Cerebellar nuclear complex (tissue), 1 donor: ENCODE results near the gene AP1S1.
"Not testable (repeated sequence)": the region's sequence is repeated elsewhere in the genome, so short reads cannot be mapped to it uniquely, and the experiment has no call there.

ENCODE experiments used
- DNase-seq, 2 experiments: peaks; one replicate each; lab custom pipeline; 2025; lab: John Stamatoyannopoulos, UW

The AP1S1 gene

DNA sequence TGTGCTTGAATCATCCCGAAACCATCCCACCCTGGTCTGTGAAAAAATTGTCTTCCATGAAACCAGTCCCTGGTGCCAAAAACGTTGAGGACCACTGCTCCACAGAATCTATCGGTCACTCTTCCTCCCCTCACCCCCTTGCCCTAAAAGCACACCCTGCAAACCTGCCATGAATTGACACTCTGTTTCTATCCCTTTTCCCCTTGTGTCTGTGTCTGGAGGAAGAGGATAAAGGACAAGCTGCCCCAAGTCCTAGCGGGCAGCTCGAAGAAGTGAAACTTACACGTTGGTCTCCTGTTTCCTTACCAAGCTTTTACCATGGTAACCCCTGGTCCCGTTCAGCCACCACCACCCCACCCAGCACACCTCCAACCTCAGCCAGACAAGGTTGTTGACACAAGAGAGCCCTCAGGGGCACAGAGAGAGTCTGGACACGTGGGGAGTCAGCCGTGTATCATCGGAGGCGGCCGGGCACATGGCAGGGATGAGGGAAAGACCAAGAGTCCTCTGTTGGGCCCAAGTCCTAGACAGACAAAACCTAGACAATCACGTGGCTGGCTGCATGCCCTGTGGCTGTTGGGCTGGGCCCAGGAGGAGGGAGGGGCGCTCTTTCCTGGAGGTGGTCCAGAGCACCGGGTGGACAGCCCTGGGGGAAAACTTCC lies 28.2 kb upstream of the AP1S1 start:
- no peak for DNase-seq

DNA sequence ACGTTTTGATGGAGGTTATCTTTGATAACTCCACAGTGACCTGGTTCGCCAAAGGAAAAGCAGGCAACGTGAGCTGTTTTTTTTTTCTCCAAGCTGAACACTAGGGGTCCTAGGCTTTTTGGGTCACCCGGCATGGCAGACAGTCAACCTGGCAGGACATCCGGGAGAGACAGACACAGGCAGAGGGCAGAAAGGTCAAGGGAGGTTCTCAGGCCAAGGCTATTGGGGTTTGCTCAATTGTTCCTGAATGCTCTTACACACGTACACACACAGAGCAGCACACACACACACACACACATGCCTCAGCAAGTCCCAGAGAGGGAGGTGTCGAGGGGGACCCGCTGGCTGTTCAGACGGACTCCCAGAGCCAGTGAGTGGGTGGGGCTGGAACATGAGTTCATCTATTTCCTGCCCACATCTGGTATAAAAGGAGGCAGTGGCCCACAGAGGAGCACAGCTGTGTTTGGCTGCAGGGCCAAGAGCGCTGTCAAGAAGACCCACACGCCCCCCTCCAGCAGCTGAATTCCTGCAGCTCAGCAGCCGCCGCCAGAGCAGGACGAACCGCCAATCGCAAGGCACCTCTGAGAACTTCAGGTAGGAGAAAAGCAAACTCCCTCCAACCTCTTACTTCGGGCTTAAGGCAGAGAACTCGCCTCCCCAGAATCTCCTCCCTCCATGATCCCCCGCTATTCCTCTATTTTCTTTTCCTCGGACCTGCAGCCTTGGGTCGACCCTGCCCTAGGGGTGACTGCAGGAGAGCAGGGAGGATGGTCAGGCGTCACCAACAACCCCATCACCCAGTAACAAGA lies 27.4 kb upstream of the AP1S1 start, which contains the start of gene SERPINE1:
SERPINE1 (plus strand) TSS at position 454 of the 809 bp plus-strand sequence. CDS start 1,290 bp downstream, outside the sequence.
- DNase-seq = no peak

DNA sequence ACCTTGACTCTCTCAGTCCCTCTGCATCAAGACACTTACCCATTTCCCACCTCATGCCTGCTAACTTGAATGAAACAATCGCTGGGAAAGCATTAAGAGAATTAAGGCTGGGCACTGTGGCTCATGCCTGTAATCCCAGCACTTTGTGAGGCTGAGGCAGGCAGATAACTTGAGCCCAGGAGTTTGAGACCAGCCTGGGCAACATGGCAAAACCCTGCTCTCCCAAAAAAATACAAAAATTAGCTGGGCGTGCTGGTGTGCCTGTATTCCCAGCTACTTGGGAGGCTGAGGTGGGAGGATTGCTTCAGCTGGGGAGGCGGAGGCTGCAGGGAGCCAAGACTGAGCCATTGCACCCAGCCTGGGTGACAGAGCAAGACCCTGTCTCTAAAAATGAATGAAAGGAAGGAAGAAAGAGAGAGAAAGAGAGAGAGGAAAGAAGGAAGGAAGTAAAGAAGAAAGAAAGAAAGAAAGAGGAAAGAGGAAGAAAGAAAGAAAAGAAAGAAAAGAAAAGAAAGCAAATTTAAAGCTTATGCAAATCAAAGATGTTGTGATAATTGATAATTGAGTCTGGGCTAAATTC lies 26.7 kb upstream of the AP1S1 start:
- DNase-seq = no peak

DNA sequence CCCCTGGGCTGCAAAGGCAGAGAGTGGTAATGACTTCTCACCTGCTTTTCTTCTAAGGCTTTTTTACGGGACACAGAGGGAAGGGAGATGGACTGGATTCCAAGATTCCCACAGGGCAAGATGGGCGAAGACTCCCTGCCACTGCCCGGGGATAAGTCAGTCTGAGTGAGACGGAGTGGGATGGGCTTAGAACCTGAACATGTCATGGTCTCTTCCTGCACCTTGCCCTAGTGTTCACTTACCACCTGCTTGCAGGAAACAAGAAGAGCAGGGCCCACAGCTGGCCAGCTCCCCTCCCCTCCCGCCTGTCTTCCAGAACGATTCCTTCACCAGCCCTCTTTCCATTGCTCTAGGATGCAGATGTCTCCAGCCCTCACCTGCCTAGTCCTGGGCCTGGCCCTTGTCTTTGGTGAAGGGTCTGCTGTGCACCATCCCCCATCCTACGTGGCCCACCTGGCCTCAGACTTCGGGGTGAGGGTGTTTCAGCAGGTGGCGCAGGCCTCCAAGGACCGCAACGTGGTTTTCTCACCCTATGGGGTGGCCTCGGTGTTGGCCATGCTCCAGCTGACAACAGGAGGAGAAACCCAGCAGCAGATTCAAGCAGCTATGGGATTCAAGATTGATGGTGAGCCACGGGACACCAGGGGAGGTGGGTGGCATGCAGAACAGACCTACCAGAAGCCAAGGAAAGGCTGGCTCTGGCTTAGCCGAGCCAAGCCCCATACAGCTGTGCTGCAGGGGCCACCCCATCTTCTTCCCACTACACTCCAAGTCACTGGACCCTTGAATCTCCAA lies 26.0 kb upstream of the AP1S1 start:
- no peak for DNase-seq

DNA sequence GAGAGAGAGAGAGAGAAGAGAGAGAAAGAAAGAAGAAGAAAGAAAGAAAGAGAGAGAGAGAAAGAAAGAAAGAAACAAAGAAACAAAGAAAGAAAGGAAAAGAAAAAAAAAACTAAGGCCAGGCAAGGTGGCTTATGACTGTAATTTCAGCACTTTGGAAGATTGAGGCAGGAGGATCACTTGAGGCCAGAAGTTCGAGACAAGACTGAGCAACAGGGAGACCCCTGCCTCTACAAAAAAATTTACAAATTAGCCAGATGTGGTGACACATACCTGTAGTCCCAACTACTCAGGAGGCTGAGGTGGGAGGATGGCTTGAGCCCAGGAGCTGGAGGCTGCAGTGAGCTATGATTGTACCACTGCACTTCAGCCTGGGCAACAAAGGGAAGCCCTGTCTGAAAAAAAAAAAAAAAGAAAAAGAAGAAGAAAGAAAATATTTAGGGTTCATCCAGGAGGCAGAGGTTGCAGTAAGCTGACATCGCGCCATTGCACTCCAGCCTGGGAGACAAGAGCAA lies 24.6 kb upstream of the AP1S1 start:
- no peak for DNase-seq

DNA sequence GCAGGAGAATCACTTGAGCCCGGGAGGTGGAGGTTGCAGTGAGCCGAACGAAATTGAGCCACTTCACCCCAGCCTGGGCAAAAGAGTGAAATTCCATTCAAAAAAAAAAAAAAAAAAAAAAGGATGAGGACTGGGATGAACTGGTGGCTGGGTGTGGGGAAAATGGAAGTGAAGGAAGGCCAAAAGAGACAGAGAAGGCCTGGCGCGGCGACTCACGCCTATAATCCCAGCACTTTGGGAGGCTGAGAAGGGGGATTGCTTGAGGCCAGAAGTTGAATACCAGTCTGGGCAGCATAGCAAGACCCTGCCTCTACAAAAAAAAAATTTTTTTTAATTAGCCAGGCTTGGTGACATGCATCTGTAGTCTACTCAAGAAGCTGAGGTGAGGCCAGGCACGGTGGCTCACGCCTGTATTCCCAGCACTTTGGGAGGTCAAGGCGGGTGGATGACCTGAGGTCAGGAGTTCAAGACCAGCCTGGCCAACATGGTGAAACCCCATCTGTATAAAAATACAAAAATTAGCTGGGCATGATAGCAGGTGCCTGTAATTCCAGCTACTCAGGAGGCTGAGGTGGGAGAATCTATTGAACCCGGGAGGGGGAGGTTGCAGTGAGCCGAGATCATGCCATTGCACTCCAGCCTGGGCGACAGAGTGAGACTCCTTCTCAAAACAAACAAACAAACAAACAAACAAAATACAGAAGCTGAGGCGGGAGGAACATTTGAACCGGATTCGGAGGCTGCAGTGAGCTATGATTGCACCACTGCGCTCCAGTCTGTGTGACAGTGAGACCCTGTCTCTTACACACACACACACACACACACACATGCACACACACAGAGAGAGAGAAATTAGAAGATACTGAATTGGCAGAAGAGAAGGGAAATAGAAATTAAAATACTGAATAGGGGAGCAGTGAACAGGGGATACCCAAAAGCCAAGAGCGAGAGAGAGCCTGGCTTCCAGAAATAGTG lies 21.4 kb upstream of the AP1S1 start:
- DNase-seq = not testable (repeated sequence)

DNA sequence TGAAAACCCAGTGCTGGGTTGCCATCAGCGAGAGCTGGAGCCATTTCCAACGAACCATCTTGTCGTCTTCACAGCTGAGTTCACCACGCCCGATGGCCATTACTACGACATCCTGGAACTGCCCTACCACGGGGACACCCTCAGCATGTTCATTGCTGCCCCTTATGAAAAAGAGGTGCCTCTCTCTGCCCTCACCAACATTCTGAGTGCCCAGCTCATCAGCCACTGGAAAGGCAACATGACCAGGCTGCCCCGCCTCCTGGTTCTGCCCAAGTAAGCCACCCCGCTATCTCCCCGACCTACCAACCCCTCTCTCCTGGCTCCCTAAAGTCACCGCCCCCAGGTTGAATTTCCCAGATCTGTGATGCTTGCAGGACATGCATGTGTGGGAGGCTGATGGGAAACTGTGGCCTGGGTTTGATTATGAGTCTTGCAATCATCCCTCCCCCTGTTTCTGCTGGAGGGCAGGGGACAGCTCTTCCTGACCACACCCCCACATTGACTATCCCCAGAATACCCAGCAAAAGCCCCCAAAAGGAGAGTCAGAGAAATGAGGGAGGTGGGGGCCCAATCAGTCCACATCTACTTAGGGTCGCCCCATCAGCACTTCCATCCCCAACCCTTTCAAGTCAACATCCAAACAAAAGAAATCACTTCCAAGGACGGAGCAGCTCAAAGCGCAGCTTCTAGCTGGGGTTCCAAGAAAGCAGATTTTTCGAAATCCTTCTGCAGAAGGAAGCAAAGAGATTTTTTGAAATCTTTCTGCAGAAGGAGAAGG lies 20.5 kb upstream of the AP1S1 start:
- no peak for DNase-seq

DNA sequence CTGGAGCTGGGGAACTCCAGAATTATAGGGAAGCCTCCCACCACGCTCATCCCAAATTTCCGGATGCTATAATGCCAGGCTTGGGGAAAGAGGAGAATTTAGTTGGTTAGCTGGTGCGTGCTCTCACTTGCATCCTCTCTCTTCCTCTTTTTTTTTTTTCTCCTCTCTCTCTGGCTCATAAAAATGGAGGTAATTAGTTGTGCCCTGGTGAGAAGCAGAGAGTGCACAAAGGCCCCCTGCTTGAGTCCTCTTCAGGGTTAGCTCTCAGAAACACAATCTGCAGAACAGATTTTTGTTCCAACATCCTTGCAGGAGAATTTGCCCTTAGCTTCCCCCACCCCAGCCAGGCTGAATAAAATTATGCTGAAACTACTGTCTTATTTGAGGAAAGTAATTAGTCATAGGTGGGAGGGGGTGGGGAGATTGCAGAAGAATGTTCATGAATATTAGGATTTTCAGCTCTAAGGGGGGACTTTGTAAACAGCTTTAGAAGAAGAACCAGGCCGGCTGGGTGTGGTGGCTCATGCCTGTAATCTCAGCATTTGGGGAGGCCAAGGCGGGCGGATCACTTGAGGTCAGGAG lies 19.8 kb upstream of the AP1S1 start:
- no peak for DNase-seq

DNA sequence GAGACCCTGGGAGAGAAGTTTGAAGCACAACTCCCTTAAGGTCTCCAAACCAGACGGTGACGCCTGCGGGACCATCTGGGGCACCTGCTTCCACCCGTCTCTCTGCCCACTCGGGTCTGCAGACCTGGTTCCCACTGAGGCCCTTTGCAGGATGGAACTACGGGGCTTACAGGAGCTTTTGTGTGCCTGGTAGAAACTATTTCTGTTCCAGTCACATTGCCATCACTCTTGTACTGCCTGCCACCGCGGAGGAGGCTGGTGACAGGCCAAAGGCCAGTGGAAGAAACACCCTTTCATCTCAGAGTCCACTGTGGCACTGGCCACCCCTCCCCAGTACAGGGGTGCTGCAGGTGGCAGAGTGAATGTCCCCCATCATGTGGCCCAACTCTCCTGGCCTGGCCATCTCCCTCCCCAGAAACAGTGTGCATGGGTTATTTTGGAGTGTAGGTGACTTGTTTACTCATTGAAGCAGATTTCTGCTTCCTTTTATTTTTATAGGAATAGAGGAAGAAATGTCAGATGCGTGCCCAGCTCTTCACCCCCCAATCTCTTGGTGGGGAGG lies 16.5 kb upstream of the AP1S1 start:
- DNase-seq = no peak

DNA sequence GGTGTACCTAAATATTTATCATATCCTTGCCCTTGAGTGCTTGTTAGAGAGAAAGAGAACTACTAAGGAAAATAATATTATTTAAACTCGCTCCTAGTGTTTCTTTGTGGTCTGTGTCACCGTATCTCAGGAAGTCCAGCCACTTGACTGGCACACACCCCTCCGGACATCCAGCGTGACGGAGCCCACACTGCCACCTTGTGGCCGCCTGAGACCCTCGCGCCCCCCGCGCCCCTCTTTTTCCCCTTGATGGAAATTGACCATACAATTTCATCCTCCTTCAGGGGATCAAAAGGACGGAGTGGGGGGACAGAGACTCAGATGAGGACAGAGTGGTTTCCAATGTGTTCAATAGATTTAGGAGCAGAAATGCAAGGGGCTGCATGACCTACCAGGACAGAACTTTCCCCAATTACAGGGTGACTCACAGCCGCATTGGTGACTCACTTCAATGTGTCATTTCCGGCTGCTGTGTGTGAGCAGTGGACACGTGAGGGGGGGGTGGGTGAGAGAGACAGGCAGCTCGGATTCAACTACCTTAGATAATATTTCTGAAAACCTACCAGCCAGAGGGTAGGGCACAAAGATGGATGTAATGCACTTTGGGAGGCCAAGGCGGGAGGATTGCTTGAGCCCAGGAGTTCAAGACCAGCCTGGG lies 15.9 kb upstream of the AP1S1 start:
- no peak for DNase-seq

DNA sequence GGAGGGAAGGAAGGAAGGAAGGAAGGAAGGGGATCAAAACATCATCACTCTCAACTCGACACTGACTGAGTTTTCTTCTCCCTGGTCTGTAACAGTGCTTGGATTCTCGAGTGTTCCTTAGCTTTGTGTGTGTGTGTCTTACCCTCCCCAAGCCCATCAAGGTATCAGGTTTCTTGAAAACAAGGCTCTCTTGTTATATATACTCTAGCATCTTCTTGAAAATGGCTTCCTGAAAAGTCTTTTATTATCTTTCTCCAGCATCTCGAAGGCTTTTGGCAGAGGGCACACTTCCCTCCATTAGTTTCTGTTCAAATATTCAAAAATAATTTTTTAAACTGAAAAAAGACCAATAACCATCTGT lies 14.0 kb upstream of the AP1S1 start:
- DNase-seq = no peak

DNA sequence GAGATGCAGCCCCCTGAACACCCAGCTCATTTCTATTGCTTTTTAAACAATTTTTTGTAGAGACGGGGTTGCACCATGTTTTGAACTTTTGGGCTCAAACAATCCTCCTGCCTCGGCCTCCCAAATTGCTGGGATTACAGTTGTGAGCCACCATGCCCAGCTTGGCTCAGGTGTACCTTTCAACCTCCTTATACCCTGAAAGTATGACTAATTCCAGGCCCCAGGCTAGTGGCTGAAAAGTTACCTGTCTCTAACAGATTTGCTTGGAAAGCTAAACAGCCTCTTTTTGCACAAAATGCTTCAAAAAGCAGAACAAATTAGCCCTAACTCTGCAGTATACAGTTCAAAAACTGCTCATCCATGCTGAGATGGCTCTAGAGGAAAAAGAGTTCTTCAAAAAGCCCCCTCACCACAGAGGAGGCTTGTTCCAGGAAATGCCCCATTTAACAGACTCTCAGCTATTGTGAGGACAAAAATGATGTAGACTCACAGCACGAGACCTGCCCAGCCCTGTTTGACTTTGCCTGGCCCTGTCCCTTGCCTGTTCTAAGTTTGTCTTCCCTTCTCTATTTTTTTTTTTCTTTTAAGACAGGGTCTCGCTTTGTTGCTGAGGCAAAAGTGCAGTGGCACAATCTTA lies 13.4 kb upstream of the AP1S1 start:
- DNase-seq = no peak

DNA sequence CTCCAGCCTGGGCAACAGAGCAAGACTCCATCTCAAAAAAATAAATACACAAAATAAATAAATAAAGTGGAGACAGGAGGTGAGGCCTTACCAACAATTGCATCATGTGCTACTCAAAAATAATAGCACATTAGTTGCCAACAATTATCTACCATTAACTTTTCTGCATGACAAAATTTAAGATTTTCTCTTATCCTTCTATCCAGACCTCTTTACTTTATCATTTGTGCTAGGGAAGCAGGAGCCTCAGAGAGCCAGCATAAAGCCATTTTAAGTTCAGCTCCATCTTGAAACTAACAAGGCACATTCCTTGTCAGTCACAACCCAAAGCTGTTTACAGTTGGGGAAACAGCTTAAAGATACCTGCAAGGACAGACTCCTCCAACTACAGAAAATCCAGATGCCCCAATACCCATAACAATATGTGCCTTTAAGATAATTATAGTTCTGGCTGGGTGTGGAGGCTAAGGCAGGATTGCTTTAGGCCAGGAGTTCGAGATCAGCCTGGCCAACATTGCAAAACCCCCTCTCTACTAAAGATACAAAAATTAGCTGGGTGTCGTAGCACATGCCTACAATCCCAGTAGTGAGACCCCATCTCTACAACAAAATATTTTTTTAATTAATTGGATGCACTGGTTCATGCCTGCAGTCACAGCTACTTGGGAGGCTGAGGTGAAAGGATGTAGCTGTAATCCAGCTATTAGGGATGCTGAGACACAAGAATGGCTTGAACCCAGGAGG lies 2.2 kb upstream of the AP1S1 start:
- DNase-seq = no peak

DNA sequence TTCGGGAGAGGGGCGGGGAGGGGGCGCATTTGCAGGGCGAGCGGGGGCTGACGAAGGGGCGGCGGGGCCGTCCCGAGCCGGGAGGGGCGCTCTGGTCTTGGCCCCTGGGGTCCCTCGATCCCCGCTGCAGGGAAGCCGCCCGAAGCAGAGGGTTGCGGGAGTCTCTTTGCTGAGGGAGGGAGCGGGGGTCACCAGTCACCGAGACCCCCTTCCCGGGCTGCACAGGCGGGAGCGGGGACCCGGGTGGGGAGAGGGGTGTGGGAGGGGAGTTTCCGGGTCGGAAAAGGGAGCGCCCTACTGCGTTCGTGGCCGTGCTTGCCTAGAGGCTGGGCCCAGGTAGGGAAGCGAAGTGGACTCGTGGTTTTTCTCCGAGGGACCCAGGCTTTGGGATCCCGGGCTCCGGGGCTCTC lies 422 bp downstream of the AP1S1 start:
- DNase-seq = no peak

DNA sequence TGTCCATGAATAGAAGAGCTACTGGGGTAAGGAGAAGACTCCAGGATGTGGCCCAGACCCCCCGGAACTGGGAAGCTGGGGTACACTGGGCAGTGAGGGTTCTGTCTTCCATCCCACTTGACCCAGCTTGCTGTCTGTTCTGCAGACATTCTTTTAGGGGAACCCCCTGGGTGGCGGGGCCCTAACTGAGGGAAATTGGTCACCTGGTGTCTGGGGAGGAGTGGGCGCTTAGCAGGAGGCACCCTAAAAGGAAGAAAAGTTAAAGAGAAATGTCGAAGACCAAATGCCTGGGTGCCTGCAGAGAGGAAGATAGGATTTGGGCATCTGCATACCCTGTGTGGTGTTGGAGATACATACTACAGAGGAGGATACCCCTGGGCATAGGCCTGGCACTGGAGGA lies 1.0 kb downstream of the AP1S1 start:
- no peak for DNase-seq

DNA sequence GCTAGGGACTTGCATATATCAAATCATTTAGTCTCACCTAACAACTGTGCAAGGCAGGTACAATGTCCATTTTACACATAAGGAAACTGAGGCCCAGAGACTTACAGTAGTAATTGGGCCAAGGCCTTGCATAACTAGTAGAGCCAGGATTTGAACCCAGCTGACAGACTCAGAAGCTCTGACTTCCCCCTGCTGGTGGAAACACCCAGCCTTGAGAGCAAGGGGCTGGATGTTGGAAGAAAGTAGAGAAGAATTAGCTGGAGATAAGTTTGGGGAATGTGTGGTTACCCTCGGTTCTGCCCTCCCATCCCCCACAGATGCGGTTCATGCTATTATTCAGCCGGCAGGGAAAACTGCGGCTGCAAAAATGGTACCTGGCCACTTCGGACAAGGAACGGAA lies 2.0 kb downstream of the AP1S1 start:
- DNase-seq = no peak

DNA sequence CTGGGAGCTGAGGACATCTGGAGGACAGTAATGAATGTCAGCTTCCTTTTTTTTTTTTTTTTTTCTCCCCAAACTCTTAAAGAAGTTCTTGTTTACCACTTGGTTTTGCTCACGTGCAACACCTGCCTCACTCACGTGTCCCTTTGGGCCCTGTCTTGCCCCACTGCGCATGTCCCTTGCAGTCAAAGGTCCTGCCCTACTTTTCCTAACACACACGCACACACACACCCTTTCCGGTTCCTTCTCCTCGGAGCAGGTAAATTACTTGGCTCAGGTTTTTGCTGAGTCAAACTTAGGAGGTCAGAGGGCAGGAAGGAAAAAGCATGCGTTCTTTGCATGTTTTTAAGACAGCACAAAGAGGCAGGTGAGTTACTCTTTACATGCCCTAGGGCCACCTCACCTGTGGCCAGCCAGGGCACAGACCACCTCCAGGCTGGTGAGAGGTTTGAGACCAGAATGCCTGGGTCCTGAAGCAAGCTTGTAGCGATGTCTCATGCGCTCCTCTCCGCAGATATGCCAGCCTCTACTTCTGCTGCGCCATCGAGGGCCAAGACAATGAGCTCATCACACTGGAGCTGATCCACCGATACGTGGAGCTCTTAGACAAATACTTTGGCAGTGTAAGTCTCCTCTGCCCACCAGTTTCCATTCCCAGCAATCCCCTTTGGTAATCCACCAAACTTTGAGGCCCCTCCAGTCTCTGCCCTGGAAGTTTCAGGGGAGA lies 2.8 kb downstream of the AP1S1 start:
- DNase-seq = no peak
